Ovary (tissue), 9 donors: ENCODE results near the gene RXRG. TPM values are rescaled to one million over a fixed set of nuclear protein-coding genes. Genes with fewer than 3 reads are reported as not detected.

ENCODE experiments used
- DNase-seq, 5 donors: peaks; one replicate each; pipeline ENCODE4 v3.0.0-alpha.2; 2019 to 2020
- H3K27ac ChIP-seq, 2 donors: fragments of 200-600 bp; one replicate each; pipeline versions ENCODE4 v1.5.1 to v1.8.0; 2019 to 2022
- H3K27me3 ChIP-seq: fragments of 200-600 bp; one replicate; pipeline ENCODE4 v1.8.0; 2022
- H3K36me3 ChIP-seq: fragments of 200-600 bp; sonication (generic); one replicate; pipeline ENCODE4 v1.5.1; 2019
- H3K4me1 ChIP-seq: one replicate; pipeline ENCODE4 v1.8.1; 2013; ENCODE audit warnings: mild to moderate bottlenecking, moderate library complexity; ENCODE audit not compliant: insufficient read depth
- H3K4me3 ChIP-seq: fragments of 200-600 bp; sonication (generic); one replicate; pipeline ENCODE4 v1.5.1; 2017
- H3K9me3 ChIP-seq, 2 donors: fragments of 200-600 bp in 1 of 2; sonication (generic) in 1 of 2; one replicate each; pipeline versions ENCODE4 v1.5.1 to v1.8.1; 2013 to 2019; ENCODE audit warnings: mild to moderate bottlenecking in 1 of 2, moderate library complexity in 1 of 2
- CTCF ChIP-seq, 3 donors: fragments of 450-650 bp in 2 of 3; fragments of 200-600 bp in 1 of 3; IDR thresholded peaks; one replicate each; pipeline versions ENCODE4 v1.5.1 to v1.8.0; 2016 to 2022; ENCODE audit warnings: antibody characterized with exemption in 3 of 3, mild to moderate bottlenecking in 1 of 3
- EP300 ChIP-seq: sonication (generic); formaldehyde crosslinking; IDR thresholded peaks from one replicate; pipeline ENCODE4 v1.6.1; 2017; ENCODE audit warnings: antibody characterized with exemption
- POLR2A ChIP-seq: fragments of 450-650 bp; IDR thresholded peaks from one replicate; pipeline ENCODE4 v1.6.1; 2017; ENCODE audit warnings: antibody characterized with exemption, mild to moderate bottlenecking, moderate library complexity
- WGBS, 3 donors: extraction: QIAGEN DNeasy Blood & Tissue Kit in 1 of 3; methylation state at CpG; one replicate each; pipeline versions ENCODE4 v1.1.5 to v1.1.7; 2013 to 2017; 5-methylcytosine and 5-hydroxymethylcytosine counted together
- intact Hi-C, 4 donors: fragments of 100-400 bp; cut with DNase I; formaldehyde crosslinking; loops; one replicate each; pipeline versions ENCODE4 v1.11.0 to v1.15.1; 2022 to 2023
- polyA plus RNA-seq, 2 donors: library from polyadenylated mRNA; stranded (reverse); fragments of 200-250 nt in 1 of 2; fragments of 350-450 nt in 1 of 2; fragmentation: Illumina TruSeq in 1 of 2; extraction: RNeasy Lipid Tissue Mini Kit (QIAGEN cat#74804) in 1 of 2; gene quantifications; one replicate each; pipeline ENCODE4 v1.2.3, GENCODE V29; 2013 to 2014
- total RNA-seq, 7 donors: library from RNA; depleted of rRNA in 2 of 7; stranded (reverse); fragments of >200 nt in 2 of 7; fragmentation: NEBNext Ultra II Directional in 3 of 7; extraction: Animal tissue kit (Norgen Biotek cat#: 25700) in 3 of 7; gene quantifications; one replicate each; pipeline versions ENCODE4 v1.1.0 to v1.2.4, GENCODE V29; 2016 to 2023
- donor health status: DM: no; HTN: no; CAD: no; lungs with moderate emphysema.
- donor health status: DM: no; HTN: no; CAD: no.
- donor health status: Bipolar disorder and iron deficiency.
- donor health status: DM: yes; HTN: yes; CAD: no.
- donor health status: DM: no; HTN: no; CAD: no.
- donor health status: DM: yes; HTN: yes; CAD: no.

RXRG gene
- total and polyA plus RNA-seq, 9 donors = 0.80 to 6.6 (median 1.8) TPM; not detected in 1

- peaks cover 1% of the 10 kb centered on the region for H3K4me1 ChIP-seq
- H3K27ac ChIP-seq = no peak within 1 kb of the TSS
- H3K36me3 ChIP-seq = no peaks in the 10 kb centered on the region
- 0 to 1% (median 1%) methylated on average over 38 to 88 of the region's 88 CpGs for WGBS, 3 donors
- no peaks in the 10 kb centered on the region for H3K27me3 ChIP-seq
- no peaks in the 10 kb centered on the region for H3K9me3 ChIP-seq
- no peak for DNase-seq
- H3K4me3 ChIP-seq = peak within 1 kb of the TSS; percentile 4
- intact Hi-C loops = no loop called here
- TF ChIP-seq POLR2A (no peak), CTCF (IDR thresholded peaks at IDR 0.05) (no peak), EP300 (no peak)
Measured at GRCh38 chr1:165355977-165356811, 88.7 kb downstream of the RXRG start, which contains the start of gene LMX1A. Gene LMX1A, minus strand, starts transcription at chr1:165356715. Its CDS starts 1,156 bp downstream, at chr1:165355559.

- no peak for TF ChIP-seq CTCF (IDR thresholded peaks at IDR 0.05)
- no peak for TF ChIP-seq EP300
- TF ChIP-seq POLR2A = no peak
- Histone ChIP-seq H3K27ac (no peak overlapping the region), H3K36me3 (no peaks in the 10 kb centered on the region), H3K27me3 (no peaks in the 10 kb centered on the region), H3K4me1 (peaks cover 1% of the 10 kb centered on the region), H3K9me3 (no peaks in the 10 kb centered on the region), H3K4me3 (peak overlapping the region; percentile 4)
- intact Hi-C loops = no loop called here
- no peak for DNase-seq
- WGBS, 3 donors = 5 to 7% (median 5%) methylated on average over 52 to 53 of the region's 53 CpGs
Measured at GRCh38 chr1:165355139-165355976, 89.6 kb downstream of the RXRG start.

DNA sequence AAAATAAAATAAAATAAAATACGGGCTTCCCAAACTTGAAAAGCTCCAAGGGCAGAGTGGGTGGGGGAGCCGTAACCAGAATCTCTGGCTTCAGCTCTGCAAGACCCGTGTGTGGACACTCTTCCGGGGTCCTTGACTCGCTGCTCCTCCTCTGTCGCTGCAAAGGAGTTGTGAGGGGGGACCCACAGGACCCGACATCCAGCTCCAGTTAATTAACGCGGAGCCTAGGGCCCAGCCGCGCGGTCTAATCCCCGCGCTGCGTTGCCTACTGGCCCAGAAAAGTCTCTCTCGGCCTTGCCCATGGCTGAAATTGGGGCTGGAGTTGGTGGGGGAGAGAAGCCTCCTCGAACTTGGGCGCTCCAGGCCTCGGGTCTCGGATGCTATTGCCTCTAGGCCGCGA lies 90.2 kb downstream of the RXRG start:
- Histone ChIP-seq H3K27ac (no peak overlapping the region), H3K4me3 (no peak overlapping the region), H3K27me3 (no peaks in the 10 kb centered on the region), H3K4me1 (peaks cover 1% of the 10 kb centered on the region), H3K36me3 (no peaks in the 10 kb centered on the region), H3K9me3 (no peaks in the 10 kb centered on the region)
- no peak for DNase-seq
- TF ChIP-seq CTCF (IDR thresholded peaks at IDR 0.05) = no peak
- TF ChIP-seq EP300 = no peak
- no peak for TF ChIP-seq POLR2A
- 6 to 11% (median 8%) methylated on average over 15 to 22 of the region's 22 CpGs for WGBS, 3 donors
- intact Hi-C loops = no loop called here

- no peak overlapping the region for H3K27ac ChIP-seq
- no peaks in the 10 kb centered on the region for H3K9me3 ChIP-seq
- H3K4me3 ChIP-seq = no peak overlapping the region
- intact Hi-C loops = no loop called here
- no peak for DNase-seq
- H3K36me3 ChIP-seq = no peaks in the 10 kb centered on the region
- H3K27me3 ChIP-seq = no peaks in the 10 kb centered on the region
- H3K4me1 ChIP-seq = peaks cover 1% of the 10 kb centered on the region
- 7 to 8% (median 7%) methylated on average over 52 of the region's 52 CpGs for WGBS, 3 donors
- TF ChIP-seq CTCF (IDR thresholded peaks at IDR 0.05) = no peak
- no peak for TF ChIP-seq POLR2A
- TF ChIP-seq EP300 = no peak
Measured at GRCh38 chr1:165353731-165354671, 90.9 kb downstream of the RXRG start.
